NCI-H2196 treated with DMSO at 0.1 percent for 48 hours (cell line): ENCODE data around the gene VIL1.

Experiments
- DNase-seq: peaks from one replicate; lab custom pipeline; 2025; ENCODE audit not compliant: unreplicated experiment; lab: John Stamatoyannopoulos, UW

VIL1 gene

DNA sequence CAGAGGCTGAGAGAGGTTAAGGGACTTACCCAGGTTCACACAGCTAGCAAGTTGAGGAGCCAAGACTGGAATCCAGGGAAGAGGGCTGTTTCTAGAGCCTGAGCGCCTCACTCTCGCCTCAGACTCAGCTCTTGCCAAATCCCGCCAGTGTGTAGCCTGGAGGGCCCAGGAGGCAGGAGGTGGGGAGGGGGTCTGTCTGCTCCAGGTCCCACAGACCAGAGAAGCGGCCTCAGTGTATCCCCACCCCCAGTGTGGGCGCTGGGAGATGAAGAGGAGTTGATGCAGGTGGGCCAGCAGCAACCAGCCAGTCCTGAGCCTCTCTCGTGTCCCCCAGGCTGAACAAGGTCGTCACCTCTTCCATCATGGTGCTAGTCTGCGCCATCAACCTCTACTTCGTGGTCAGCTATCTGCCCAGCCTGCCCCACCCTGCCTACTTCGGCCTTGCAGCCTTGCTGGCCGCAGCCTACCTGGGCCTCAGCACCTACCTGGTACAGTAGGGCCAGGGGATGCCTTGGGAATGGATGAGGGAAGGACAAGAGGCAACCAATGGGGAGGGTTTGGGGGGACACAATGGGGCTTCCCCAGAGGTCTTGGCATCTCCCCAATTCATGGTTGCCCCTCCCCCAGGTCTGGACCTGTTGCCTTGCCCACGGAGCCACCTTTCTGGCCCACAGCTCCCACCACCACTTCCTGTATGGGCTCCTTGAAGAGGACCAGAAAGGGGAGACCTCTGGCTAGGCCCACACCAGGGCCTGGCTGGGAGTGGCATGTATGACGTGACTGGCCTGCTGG, 24.4 kb upstream of the VIL1 start:
- DNase-seq: no peak

DNA sequence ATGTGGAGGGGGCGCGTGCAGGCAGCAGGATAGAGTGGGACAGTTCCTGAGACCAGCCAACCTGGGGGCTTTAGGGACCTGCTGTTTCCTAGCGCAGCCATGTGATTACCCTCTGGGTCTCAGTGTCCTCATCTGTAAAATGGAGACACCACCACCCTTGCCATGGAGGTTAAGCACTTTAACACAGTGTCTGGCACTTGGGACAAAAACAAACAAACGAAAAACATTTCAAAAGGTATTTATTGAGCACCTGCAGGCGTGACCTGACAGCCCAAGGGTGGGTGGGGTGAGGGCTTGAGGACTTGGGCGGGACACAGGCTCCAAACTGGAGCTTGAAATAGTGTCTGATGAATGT, 23.9 kb upstream of the VIL1 start:
- DNase-seq: no peak

DNA sequence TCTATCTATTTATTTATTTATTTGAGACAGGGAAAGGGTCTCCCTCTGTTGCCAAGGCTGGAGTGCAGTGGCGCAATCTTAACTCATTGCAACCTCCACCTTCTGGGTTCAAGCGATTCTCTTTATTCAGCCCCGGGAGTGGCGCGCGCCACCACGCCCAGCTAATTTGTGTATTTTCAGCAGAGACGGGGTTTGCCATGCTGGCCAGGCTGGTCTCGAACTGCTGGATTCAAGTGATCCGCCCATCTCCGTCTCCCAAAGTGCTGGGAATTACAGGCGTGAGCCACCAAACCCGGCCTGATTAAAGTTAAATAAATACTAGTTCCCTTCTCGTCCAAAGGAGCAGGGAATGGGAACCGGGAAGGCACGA, 23.5 kb upstream of the VIL1 start:
- no peak for DNase-seq

DNA sequence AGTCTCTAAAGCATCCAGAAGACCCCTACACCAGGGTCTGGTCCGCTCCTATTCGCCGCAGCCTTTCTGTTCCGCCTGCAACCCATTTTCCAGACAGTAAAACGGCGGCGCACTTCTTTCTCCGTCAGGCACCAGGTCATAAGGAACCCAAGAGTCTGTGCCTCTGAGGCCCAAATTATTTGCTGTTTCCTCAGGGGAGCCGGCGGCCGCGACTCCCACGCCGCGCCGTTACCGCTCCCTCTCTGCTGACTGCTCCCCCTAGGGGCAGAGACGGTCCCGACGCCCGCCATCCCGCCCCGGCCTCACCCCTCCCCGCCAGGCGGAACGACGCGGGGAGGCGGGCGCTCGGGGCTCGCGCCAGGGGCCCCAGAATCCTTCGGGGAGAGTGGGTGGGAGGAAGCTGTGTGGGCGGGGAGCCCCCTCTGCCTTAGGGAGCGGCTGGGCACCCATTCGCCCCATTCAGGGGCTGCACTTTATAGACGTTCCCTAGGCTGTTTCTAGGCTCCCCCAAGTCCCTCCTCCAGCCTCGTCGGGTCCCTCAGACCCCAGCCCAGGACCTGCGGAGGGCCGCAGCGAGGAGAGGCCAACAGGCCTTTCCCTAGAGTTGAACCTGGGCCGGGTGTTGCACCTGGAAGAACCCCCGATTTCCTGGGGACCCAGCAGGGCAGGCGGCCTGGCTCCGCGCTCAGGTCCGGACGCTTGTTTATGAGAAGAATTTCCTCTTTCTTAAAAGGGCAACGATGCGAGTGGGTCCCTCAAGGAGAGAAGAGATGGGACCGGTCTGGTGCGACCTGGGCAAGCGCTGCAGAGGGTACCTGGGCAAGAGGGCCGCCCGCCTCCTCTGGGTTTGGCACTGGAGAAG, 22.9 kb upstream of the VIL1 start:
- DNase-seq: peak; percentile 79

DNA sequence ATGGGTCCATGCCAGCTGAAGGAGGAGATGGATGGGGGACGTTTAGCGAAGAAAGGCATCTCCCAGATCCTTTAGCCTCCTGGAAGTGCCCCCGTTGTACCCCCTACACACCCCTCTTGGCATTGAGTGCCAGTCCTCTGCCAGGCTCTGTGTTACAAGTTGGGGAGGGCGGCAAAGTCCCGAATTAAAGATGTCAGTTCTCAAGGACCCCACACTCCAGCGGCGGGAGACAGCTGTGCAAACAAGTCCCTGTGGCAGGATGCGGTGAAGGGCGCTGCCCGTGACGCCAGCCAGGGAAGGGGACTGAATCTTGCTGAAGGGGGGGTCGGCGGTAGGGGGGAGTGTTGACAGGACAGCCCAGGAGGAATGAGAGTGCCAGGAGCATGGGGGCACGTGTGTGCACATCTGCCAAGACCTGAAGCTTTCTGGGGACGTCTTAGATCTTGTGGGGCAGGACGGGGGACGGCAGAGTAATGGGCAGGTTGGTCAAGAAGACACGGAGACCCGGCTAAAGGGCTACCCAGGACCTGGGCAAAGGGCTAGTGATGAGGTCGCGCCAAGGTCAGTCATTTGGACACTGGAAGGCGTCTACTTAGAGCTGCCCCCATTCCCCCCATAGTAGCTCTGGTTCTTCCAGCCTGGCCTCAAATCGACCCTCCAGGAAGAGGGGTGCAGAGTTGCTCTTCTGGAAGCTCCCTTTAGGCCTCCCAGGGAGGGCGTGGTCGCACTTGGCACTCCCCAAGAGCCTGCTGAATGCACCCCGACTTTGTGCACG, 22.0 kb upstream of the VIL1 start:
- DNase-seq: peak; percentile 67

DNA sequence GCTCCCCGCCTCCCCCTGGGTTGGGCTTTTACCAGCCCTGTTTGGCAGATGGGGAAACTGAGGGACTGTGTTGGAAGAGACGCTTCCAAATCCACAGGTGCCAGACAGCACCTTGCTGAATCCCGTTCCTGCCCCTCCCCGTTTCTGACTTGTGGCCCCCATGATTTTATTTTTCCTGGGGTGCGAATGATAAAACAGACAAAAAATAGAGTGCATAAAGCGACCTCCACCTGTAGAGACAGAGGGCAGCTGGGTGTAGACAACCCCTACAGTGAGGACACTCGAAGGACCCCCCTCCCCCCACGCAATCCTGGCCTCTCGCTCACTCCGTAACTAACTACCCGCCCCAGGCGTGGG, 21.5 kb upstream of the VIL1 start:
- DNase-seq: no peak

DNA sequence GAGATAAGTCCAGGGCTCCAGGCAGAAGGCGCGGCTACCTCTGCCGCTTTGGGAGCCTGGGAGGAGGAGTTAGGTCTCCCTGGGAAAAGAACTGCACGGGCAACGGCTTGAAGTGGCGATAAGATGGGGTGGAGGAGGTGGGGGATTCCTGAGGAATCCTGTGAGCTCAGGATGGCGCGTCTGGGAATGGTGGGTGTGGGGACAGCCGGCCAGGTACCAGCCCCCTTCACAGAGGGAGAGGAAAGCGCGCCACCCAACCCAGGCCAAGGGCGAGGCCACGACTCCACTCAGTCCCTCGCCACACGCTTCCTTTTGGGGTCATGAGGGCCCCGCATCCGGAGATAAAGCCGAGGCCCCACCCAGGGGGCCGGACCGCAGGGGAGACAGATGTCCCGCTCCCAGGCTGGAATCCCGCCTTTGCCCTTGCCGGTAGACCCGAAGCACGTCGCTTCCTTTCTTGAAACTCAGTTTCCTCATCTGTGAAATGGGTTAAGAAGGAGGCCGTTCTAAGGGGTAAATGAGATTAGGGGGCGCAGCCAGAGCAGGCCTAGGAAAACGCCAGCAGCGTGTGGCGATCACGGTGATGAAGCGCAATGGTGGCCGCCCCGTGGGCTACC, 21.0 kb upstream of the VIL1 start:
- DNase-seq: peak; percentile 71

DNA sequence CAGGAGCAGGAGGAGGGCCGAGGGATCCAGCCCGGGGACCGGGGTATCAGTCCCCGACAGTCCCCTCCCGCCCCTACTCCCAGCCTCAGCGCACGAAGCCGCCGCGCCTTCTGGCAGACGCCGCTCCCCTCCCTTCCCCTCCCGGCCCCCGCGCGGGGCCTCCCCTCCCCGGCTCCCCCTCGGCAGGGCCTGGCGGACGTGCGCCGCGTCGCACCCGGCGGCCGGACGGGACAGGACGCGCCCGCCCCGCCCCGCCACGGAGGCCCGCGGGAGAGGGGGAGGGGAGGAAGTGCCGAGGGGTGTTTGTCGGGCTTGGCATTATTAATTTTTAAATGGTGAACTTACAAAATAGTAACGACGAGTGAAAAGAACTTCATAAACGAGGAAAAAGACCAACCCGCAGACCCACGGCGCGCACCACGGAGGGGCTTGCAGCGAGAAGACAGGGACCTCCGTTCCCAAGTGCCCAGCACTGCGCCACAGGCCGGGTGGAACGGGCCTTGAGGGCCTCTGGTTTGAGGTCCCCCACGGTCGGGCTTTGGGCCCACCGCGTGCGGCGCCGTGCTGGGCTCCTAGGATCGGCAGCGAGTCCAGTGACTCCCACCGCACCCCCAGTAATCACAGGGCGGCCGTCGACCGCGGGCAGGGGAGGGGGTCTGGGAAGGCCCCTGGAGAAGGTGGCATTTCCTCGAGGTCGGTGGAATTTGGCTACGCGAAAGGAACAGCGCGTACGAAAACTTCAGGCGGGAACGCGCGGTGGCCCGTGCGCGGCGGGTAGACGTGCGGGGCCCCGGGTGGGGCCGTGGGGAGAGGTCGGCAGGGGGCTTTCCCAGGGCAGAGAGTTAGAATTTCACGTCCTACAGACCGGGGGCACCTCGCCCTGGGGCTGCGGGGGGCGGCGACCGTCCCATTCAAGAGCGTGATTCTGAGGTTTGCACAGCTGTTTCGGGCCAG, 20.2 kb upstream of the VIL1 start:
- DNase-seq: no peak

DNA sequence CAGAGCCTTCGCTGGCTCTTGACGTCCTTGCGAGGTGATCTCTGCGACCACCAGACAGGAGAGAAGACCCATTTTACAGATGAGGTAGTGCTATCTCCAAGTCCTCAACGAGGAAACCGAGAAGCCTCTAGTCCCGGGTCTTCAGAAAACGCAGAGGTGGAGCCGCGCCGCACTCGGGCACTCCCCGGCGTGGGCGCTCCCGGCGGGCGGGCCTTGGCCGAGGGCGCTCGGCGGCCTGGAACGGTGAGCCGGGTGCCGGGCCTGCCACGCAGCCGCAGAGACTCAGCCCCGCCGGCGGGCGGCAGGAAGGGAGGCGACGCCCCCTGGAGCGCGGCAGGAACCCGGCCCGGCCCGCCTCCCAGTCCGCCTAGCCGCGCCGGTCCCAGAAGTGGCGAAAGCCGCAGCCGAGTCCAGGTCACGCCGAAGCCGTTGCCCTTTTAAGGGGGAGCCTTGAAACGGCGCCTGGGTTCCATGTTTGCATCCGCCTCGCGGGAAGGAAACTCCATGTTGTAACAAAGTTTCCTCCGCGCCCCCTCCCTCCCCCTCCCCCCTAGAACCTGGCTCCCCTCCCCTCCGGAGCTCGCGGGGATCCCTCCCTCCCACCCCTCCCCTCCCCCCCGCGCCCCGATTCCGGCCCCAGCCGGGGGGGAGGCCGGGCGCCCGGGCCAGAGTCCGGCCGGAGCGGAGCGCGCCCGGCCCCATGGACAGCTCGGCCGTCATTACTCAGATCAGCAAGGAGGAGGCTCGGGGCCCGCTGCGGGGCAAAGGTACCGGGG, 19.3 kb upstream of the VIL1 start, which contains the start of gene CTDSP1:
Gene CTDSP1, plus strand, starts transcription at position 478 of the 776 bp plus-strand sequence. Its CDS starts 223 bp downstream, at position 701.
- peak; percentile 85 for DNase-seq

DNA sequence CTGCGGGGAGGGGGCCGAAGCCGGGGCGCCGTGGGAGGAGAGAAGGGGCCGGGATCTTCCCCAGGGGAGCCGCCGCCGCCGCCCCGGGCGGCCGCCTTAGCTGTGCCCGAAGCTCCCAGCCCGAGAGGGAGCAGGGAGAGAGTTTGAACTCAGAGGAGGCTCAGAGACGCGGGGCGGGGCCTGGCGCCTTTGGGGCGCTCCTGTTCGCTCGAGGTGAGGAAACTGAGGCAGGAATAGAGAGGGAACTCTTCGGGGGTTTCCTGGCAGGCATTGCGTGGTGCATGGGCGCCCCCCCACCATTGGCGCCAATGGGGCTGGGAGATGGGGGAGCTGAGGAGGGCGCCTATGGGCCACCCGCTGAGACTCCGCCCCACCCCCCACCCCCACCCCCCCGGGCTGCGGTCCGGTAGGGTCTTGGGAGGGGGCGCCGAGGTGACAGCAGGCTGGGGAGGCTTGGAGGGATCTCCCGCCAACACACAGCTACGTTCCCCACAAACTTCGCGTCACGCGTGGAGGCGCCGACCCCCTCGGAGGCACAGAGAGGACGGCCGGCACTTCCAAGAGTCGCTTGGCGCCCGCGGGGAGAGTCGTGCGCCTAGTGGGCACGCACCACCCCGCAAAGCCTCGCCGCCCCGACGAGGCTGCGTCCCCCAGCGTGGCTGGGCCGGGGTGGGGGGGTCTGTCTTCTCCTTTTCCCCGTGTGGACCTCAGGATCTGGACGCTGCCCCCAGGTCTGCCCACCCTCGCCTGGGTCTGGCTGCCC, 18.6 kb upstream of the VIL1 start:
- no peak for DNase-seq

DNA sequence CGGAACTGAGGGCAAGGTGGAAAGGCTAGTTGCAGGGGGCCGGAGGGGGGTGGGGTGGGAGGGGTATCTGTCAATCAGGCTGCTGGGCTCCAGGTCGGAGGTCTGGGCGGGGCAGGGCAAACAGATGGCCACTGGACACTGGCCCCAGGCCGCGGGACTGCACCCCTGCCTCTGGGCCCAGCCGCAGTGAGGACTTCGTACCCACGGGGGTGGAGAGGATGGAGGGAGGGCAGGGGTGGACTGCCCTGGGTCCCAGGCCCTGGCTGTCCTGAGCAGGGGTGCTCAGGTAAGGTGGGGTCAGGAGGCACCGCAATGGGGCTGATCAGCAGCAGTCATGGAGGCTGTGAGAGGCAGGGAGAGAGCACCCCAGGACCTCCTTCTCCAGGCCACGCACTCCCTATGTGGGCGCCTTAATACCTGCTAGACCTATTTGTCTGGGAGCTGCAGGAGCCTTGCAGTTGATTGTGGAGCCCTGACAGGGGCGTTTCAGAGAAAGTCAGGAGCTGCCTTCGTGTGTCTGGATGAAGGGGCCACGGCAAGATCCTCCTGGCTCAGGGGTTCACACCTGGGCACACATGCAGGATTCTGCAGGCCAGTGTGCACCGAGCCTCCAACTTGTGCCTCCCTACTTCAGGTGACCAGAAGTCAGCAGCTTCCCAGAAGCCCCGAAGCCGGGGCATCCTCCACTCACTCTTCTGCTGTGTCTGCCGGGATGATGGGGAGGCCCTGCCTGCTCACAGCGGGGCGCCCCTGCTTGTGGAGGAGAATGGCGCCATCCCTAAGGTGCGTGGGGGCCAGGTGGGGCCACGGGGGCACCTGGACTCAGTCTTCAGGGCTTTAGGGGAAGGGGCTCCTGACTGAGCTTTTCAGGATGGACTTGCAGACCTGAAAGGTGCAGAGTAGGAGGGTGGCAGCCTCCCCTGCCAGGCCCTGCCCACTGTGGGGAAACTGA, 17.7 kb upstream of the VIL1 start:
- DNase-seq: no peak

DNA sequence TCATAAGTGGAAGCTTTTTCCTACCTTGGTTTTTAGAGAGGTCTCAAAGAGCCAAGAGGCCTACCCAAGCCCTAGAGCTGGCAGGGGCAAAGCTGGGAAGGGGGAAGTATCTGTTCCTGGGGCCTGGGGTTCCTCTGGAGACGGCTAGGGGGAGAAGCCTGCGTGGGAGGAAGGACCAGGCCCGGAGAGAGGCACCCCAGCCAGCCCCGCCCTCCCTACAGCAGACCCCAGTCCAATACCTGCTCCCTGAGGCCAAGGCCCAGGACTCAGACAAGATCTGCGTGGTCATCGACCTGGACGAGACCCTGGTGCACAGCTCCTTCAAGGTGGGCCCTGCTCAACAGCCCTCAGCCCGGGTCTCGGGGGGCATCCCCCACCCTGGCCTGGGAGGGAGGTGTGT, 17.0 kb upstream of the VIL1 start:
- no peak for DNase-seq

DNA sequence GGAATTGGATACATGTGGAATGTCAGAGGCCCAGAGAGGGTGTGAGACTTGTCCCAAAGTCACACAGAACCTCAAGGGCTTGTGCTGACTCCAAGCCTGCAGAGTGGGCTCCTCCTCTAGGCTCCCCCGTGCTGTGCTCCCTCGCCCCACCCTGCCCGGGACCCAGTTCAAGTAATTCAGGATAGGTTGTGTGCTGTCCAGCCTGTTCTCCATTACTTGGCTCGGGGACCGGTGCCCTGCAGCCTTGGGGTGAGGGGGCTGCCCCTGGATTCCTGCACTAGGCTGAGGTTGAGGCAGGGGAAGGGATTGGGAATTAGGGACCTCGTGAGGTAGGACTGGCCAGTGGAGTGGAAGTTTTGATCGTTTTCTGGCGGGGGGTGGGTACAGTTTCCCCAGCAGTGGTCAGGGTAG, 16.4 kb upstream of the VIL1 start:
- DNase-seq: no peak

DNA sequence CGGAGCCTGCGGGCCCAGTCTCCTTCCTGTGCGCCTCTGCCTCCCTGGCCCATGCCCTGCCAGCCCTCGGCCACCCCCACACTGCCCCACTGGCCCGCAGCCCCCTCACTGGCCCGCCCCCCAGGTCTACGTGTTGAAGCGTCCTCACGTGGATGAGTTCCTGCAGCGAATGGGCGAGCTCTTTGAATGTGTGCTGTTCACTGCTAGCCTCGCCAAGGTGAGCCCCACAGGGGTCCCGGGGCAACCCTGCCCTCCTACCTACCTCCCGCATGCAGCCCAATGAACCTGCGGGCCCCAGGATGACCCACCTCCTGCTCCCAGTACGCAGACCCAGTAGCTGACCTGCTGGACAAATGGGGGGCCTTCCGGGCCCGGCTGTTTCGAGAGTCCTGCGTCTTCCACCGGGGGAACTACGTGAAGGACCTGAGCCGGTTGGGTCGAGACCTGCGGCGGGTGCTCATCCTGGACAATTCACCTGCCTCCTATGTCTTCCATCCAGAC, 16.0 kb upstream of the VIL1 start:
- no peak for DNase-seq

DNA sequence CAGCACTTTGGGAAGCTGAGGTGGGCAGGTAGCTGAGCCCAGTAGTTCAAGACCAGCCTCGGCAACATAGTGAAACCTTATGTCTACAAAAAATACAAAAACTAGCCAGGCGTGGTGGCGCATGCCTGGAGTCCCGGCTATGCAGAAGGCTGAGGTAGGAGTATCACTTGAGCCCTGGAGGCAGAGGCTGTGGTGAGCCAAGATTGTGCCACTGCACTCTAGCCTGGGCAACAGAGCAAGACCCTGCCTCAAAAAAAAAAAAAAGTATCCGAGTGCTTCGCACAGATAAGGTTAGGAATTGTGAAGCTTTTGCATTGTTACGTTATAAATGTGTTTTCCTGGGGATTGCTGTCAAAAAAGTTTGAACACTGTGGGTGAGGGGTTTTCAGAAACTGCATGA, 15.1 kb upstream of the VIL1 start:
- DNase-seq: no peak

DNA sequence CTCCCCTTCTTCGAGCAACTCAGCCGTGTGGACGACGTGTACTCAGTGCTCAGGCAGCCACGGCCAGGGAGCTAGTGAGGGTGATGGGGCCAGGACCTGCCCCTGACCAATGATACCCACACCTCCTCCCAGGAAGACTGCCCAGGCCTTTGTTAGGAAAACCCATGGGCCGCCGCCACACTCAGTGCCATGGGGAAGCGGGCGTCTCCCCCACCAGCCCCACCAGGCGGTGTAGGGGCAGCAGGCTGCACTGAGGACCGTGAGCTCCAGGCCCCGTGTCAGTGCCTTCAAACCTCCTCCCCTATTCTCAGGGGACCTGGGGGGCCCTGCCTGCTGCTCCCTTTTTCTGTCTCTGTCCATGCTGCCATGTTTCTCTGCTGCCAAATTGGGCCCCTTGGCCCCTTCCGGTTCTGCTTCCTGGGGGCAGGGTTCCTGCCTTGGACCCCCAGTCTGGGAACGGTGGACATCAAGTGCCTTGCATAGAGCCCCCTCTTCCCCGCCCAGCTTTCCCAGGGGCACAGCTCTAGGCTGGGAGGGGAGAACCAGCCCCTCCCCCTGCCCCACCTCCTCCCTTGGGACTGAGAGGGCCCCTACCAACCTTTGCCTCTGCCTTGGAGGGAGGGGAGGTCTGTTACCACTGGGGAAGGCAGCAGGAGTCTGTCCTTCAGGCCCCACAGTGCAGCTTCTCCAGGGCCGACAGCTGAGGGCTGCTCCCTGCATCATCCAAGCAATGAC, 14.4 kb upstream of the VIL1 start:
- DNase-seq: no peak
